Psoas muscle (tissue), 8 donors: ENCODE data around the gene VAV2. TPM values are rescaled to one million over a fixed set of nuclear protein-coding genes. Genes with fewer than 3 reads are reported as not detected.

ENCODE experiments used
- ATAC-seq, 4 donors: fragments of 200-7000 bp; cut with Tn5 transposase; one replicate each; pipeline ENCODE4 v1.9.1; 2020; ENCODE audit warnings: moderate library complexity in 3 of 4, mild to moderate bottlenecking in 2 of 4
- DNase-seq, 2 donors: peaks; one replicate each; pipeline ENCODE4 v3.0.0-alpha.2; 2020
- H3K27ac ChIP-seq: fragments of 200-600 bp; one replicate; pipeline ENCODE4 v1.8.0; 2022
- H3K27me3 ChIP-seq, 3 donors: fragments of 200-600 bp in 1 of 3; one replicate each; pipeline versions ENCODE4 v1.6.1 to v1.8.0; 2013 to 2022; ENCODE audit warnings: low read length in 2 of 3, mild to moderate bottlenecking in 2 of 3, moderate library complexity in 1 of 3; ENCODE audit not compliant: insufficient read depth in 3 of 3
- H3K36me3 ChIP-seq, 2 donors: fragments of 200-600 bp in 1 of 2; one replicate each; pipeline versions ENCODE4 v1.6.1 to v1.8.0; 2013 to 2022; ENCODE audit warnings: low read depth in 1 of 2, mild to moderate bottlenecking in 1 of 2, moderate library complexity in 1 of 2; ENCODE audit not compliant: insufficient read depth in 1 of 2
- H3K4me1 ChIP-seq: fragments of 200-600 bp; one replicate; pipeline ENCODE4 v1.8.0; 2022
- H3K4me3 ChIP-seq: fragments of 200-600 bp; one replicate; pipeline ENCODE4 v1.8.0; 2022; ENCODE audit warnings: mild to moderate bottlenecking
- H3K9me3 ChIP-seq: fragments of 200-600 bp; one replicate; pipeline ENCODE4 v1.8.0; 2022
- CTCF ChIP-seq: fragments of 200-600 bp; IDR thresholded peaks from one replicate; pipeline ENCODE4 v1.8.0; 2022; ENCODE audit warnings: antibody characterized with exemption
- WGBS, 3 donors: extraction: QIAGEN DNeasy Blood & Tissue Kit; methylation state at CpG; one replicate each; pipeline versions ENCODE4 v1.1.6 to v1.1.7; 2013; 5-methylcytosine and 5-hydroxymethylcytosine counted together
- intact Hi-C, 2 donors: fragments of 100-400 bp; cut with DNase I; formaldehyde crosslinking; loops; one replicate each; pipeline versions ENCODE4 v1.11.0 to v1.14.2; 2022
- polyA plus RNA-seq, 3 donors: library from polyadenylated mRNA; stranded (reverse); fragments of 200-250 nt; gene quantifications; one replicate each; pipeline ENCODE4 v1.2.3, GENCODE V29; 2013
- total RNA-seq, 4 donors: library from RNA; stranded (reverse); fragmentation: NEBNext Ultra II Directional in 2 of 4; extraction: Animal tissue kit (Norgen Biotek cat#: 25700) in 2 of 4; gene quantifications; one replicate each; pipeline versions ENCODE4 v1.2.1 to v1.2.4, GENCODE V29; 2021 to 2023
- donor health status: healthy with polysubstance abuse.
- donor health status: DM: no; HTN: no; CAD: no; lungs with moderate emphysema.
- donor health status: Bipolar disorder and iron deficiency.
- donor health status: healthy.
- donor health status: DM: yes; HTN: yes; CAD: no.
- donor health status: DM: no; HTN: no; CAD: no.
- donor health status: DM: no; HTN: no; CAD: no.
- donor health status: DM: yes; HTN: yes; CAD: no.

Gene VAV2
- total and polyA plus RNA-seq, 7 donors = 0.70 to 2.9 (median 1.4) TPM

DNA sequence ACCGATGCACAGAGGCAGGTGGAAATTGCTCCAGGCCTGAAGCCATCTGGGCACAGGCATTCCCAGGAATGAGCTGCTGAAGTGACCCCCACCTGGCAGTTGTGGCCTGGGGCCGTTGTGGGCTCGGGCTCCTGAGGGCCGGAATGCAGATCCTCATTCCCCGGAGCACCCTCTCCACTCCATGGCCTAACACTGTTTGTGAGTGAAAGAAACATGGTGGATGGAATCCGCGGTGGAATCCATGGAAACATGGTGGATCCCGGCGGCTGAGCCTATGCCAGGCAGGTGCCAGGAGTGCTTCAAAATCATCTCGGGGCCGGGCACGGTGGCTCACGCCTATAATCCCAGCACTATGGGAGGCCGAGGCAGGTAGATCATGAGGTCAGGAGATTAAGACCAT is 250.4 kb downstream of the VAV2 start:
- H3K36me3 ChIP-seq = no peaks in the 10 kb centered on the region
- no peak for TF ChIP-seq CTCF
- WGBS, 3 donors = 90 to 91% (median 91%) methylated on average over 14 of the region's 14 CpGs
- no peak for DNase-seq
- no peaks in the 10 kb centered on the region for H3K4me1 ChIP-seq
- intact Hi-C loops = loop anchor here in 1 of 2 donors (5.0 kb wide), 1 partner anchor 209 kb away; the partner anchor contains the start of gene ADAMTSL2
- no peak overlapping the region for H3K27ac ChIP-seq
- H3K4me3 ChIP-seq = no peak overlapping the region
- ATAC-seq = no peak
- no peaks in the 10 kb centered on the region for H3K9me3 ChIP-seq
- no peaks in the 10 kb centered on the region for H3K27me3 ChIP-seq

- H3K36me3 ChIP-seq = no peaks in the 10 kb centered on the region
- 82 to 86% (median 85%) methylated on average over 8 of the region's 8 CpGs for WGBS, 3 donors
- intact Hi-C loops = loop anchor here in 1 of 2 donors (5.0 kb wide), 1 partner anchor 209 kb away; the partner anchor contains the start of gene ADAMTSL2
- H3K27me3 ChIP-seq = no peaks in the 10 kb centered on the region
- ATAC-seq = no peak
- no peak for TF ChIP-seq CTCF
- no peaks in the 10 kb centered on the region for H3K9me3 ChIP-seq
- H3K4me1 ChIP-seq = no peaks in the 10 kb centered on the region
- no peak for DNase-seq
- H3K27ac ChIP-seq = no peak overlapping the region
- H3K4me3 ChIP-seq = no peak overlapping the region
These were observed 251.2 kb downstream of the VAV2 start for GRCh38 chr9:133740911-133741310.

DNA sequence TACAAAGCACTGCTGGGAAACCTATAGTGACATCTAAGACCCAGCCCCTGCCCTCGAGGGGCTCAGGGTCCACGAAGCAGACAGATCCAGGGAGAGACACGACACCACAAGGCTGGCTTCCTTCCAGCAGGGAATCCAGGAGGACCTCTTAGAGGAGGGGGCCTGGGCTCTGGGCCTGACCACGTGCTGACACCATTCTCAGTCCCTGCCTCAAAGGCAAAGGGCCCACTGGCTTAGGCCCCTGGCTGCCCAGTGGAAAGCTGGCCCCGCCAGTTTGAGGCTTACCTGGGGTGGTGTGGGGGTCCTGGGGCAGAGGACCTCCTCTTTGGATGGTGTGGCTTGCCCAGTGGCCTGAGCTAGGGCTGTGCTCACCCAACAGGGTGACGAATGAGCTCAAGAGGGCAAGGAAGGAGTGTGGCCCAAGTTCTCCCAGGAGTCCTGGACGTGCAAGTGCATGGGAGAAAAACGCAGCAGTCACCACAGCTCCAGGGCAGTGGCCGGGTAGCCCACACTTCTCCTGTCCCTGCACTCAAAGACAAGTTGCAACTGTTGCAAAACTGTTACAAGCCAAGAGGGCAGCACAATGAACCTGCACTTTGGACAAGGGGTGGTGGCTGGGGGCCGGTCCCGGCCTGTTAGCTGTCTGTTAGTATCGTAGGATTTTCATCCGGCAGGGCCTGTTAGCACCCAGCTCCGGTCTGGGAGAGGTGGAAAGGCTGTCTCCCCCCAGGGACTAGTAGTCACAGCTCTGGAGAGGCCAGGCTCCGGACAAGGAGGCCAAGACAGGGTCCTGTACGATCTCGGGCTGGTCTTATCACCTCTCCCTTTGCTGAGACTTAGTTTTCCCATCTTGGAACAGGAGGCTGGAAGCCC is 252.5 kb downstream of the VAV2 start:
- DNase-seq = no peak
- no peak overlapping the region for H3K4me3 ChIP-seq
- H3K9me3 ChIP-seq = no peaks in the 10 kb centered on the region
- WGBS, 3 donors = 85 to 90% (median 86%) methylated on average over 17 of the region's 17 CpGs
- no peaks in the 10 kb centered on the region for H3K36me3 ChIP-seq
- no peak for ATAC-seq
- intact Hi-C loops = loop anchor here in 1 of 2 donors (5.0 kb wide), 1 partner anchor 207 kb away; the partner anchor contains the start of gene ADAMTSL2
- H3K27me3 ChIP-seq = peaks cover 0 to 4% (median 0%) of the 10 kb centered on the region in 3 donors
- no peaks in the 10 kb centered on the region for H3K4me1 ChIP-seq
- TF ChIP-seq CTCF = no peak
- H3K27ac ChIP-seq = no peak overlapping the region

GRCh38 chr9:133738640-133739225 is 253.4 kb downstream of the VAV2 start:
- 72 to 74% (median 73%) methylated on average over 13 of the region's 13 CpGs for WGBS, 3 donors
- H3K9me3 ChIP-seq = no peaks in the 10 kb centered on the region
- H3K27me3 ChIP-seq = peaks cover 0 to 4% (median 0%) of the 10 kb centered on the region in 3 donors
- no peaks in the 10 kb centered on the region for H3K4me1 ChIP-seq
- no peak overlapping the region for H3K27ac ChIP-seq
- intact Hi-C loops = no loop called here
- ATAC-seq (no peak), DNase-seq (peak in 1 of 2 donors; percentile 26)
- peak overlapping the region; percentile 53 for H3K4me3 ChIP-seq
- no peaks in the 10 kb centered on the region for H3K36me3 ChIP-seq
- TF ChIP-seq CTCF = no peak
